ENCODE measurements around the gene CRYL1. TPM values are rescaled to one million over a fixed set of nuclear protein-coding genes. Genes with fewer than 3 reads are reported as not detected.

Gene CRYL1, protein sequence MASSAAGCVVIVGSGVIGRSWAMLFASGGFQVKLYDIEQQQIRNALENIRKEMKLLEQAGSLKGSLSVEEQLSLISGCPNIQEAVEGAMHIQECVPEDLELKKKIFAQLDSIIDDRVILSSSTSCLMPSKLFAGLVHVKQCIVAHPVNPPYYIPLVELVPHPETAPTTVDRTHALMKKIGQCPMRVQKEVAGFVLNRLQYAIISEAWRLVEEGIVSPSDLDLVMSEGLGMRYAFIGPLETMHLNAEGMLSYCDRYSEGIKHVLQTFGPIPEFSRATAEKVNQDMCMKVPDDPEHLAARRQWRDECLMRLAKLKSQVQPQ
- polyA plus RNA-seq (2012; ENCODE audit: insufficient read length, low read depth), result not detected

DNA sequence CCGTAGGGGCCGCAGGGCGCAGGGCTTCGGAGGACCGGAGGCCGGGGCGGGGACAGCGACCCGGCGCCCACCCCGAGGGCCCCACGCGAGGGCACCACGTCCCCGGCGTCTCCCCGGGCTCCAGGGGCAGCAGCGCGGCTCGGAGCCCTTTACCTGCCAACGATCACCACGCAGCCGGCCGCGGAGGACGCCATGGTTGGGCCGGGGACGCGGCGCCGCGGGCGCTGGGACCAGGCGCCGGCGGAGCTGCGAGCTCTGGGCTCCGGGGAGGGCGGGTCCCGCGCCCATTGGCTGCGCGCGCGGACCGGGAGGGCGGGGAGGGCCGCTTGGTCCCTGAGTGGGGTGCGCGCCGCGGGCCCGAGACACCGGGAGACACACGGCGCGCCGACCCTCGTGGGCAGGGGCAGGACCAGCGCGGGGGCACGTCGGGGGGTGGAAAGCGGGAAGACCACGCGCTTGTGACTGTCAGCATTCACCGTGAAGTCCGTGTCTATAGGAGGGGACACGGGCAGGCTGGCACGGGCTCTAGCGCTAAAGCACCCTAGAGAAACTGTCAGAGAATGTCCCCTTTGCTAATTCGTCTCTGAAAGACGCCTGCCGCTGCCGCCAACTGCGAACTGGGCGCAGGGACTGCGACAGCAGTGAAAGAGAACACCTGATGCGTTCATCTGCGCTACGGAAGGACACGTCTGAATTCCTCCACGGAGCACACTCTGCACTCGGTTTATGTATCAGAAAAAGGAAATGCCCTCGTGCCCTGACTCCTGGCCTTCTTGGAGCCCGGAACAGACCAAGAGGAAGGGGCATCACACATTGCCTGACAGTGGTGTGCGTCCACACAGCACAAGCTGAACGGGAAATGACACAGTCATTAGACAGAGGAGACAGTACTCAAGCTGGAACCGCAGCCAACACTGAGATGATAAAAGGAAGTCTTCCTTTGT, at the start of gene CRYL1:
Gene CRYL1 (minus strand): TSS at position 257 of the 944 bp plus-strand sequence. CDS start 63 bp downstream, at position 194.
- TF ChIP-seq SIN3A (IDR thresholded peaks at IDR 0.05; ENCODE audit: borderline replicate concordance, insufficient read depth, low read length) (no peak), POLR2AphosphoS5 (IDR thresholded peaks at IDR 0.05; ENCODE audit: low read depth, low read length) (no peak), FOXP2 (optimal IDR thresholded peaks at IDR 0.05; ENCODE audit: borderline replicate concordance, extremely low read depth, extremely low read length, insufficient read depth) (no peak)
- TF ChIP-seq, protein P1, sequence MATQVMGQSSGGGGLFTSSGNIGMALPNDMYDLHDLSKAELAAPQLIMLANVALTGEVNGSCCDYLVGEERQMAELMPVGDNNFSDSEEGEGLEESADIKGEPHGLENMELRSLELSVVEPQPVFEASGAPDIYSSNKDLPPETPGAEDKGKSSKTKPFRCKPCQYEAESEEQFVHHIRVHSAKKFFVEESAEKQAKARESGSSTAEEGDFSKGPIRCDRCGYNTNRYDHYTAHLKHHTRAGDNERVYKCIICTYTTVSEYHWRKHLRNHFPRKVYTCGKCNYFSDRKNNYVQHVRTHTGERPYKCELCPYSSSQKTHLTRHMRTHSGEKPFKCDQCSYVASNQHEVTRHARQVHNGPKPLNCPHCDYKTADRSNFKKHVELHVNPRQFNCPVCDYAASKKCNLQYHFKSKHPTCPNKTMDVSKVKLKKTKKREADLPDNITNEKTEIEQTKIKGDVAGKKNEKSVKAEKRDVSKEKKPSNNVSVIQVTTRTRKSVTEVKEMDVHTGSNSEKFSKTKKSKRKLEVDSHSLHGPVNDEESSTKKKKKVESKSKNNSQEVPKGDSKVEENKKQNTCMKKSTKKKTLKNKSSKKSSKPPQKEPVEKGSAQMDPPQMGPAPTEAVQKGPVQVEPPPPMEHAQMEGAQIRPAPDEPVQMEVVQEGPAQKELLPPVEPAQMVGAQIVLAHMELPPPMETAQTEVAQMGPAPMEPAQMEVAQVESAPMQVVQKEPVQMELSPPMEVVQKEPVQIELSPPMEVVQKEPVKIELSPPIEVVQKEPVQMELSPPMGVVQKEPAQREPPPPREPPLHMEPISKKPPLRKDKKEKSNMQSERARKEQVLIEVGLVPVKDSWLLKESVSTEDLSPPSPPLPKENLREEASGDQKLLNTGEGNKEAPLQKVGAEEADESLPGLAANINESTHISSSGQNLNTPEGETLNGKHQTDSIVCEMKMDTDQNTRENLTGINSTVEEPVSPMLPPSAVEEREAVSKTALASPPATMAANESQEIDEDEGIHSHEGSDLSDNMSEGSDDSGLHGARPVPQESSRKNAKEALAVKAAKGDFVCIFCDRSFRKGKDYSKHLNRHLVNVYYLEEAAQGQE (IDR thresholded peaks at IDR 0.05; ENCODE audit: insufficient read depth in 1 of 2, low read depth in 2 of 2, low read length in 2 of 2), result no peak

DNA sequence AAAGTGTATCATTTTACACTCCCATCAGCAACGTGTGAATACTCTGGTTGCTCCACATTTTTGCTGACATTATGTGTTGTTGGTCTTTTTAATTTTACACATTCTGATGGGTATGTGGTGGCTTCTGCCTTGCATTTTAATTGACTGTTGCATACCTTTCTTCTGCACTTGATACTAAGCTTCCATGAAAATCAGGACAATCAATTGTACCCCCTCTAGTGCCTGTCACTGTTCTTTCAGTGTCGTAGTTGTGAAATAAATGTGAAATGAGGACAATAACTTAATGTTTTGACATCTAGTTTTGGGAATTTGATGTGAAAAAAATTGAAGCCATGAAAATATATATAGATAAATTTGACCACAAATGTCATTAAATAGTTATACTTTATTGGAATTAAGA, 48.0 kb upstream of the CRYL1 start:
- TF ChIP-seq POLR2AphosphoS5 (IDR thresholded peaks at IDR 0.05; ENCODE audit: low read depth, low read length), result no peak
- no peak for TF ChIP-seq SIN3A (IDR thresholded peaks at IDR 0.05; ENCODE audit: borderline replicate concordance, insufficient read depth, low read length)
- no peak for TF ChIP-seq TAF1 (IDR thresholded peaks at IDR 0.05; ENCODE audit: borderline replicate concordance, insufficient read depth, low read length)
- TF ChIP-seq, protein P1 (IDR thresholded peaks at IDR 0.05; ENCODE audit: insufficient read depth in 1 of 2, low read depth in 2 of 2, low read length in 2 of 2), result no peak

DNA sequence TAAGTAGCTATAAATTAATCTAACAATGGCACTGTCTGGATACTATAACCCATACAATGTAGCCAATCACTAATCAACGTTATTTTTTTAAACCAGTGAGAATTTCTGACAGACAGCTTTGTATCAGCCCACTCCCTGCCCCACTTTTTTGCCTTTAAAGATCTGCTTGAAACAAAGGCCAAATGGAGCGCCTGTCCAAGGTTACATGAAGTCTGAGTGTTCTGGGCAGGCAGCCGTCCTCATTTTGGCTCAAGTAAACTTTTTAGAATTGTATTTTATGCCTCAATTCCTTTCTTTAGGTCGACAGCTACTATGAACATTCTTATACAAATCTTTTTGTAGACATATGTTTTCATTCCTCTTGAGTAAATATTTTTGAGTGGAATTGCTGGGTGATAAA, 47.5 kb upstream of the CRYL1 start:
- no peak for TF ChIP-seq FOXP2 (optimal IDR thresholded peaks at IDR 0.05; ENCODE audit: borderline replicate concordance, extremely low read depth, extremely low read length, insufficient read depth)
- TF ChIP-seq, protein P1 (IDR thresholded peaks at IDR 0.05; ENCODE audit: insufficient read depth in 1 of 2, low read depth in 2 of 2, low read length in 2 of 2), result no peak
- no peak for TF ChIP-seq TAF1 (IDR thresholded peaks at IDR 0.05; ENCODE audit: borderline replicate concordance, insufficient read depth, low read length)

DNA sequence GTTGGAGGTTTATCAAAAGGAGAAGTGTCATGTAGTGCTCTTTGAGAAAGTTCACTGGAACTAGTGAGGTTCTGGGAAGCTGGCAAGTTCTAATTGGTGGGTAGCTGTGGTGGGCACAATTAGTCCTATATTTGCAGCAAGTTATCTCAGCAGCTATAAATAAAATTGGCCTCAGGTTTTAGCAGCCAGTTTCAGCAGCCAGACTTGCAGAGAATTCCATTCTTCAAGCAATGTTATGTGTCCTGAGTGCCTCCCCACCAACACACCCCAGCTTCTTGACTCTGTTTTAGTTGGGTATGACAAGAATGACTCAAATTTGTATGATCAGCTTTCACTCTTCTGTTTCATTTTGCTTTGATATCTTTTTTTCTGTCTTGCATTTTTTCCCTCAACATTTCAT, 46.0 kb upstream of the CRYL1 start:
- TF ChIP-seq, protein P1 (IDR thresholded peaks at IDR 0.05; ENCODE audit: insufficient read depth in 1 of 2, low read depth in 2 of 2, low read length in 2 of 2), result no peak
- TF ChIP-seq POLR2AphosphoS5 (IDR thresholded peaks at IDR 0.05; ENCODE audit: low read depth, low read length), result no peak
- TF ChIP-seq SIN3A (IDR thresholded peaks at IDR 0.05; ENCODE audit: borderline replicate concordance, insufficient read depth, low read length), result no peak
- no peak for TF ChIP-seq TAF1 (IDR thresholded peaks at IDR 0.05; ENCODE audit: borderline replicate concordance, insufficient read depth, low read length)
- TF ChIP-seq FOXP2 (optimal IDR thresholded peaks at IDR 0.05; ENCODE audit: borderline replicate concordance, extremely low read depth, extremely low read length, insufficient read depth), result no peak
